ENCODE data around the gene HJV.

HJV gene

GRCh38 chr1:146020058-146021049 is 1.2 kb downstream of the HJV start:
- no peak for DNase-seq

GRCh38 chr1:146019231-146020057 is 2.1 kb downstream of the HJV start:
- DNase-seq, result no peak

- DNase-seq, result no peak
These were observed 4.6 kb downstream of the HJV start for GRCh38 chr1:146016891-146017290.

GRCh38 chr1:146013559-146013922 is 8.0 kb downstream of the HJV start:
- no peak for DNase-seq

- peak; percentile 77 for DNase-seq
These were observed 8.6 kb downstream of the HJV start for GRCh38 chr1:146012703-146013558.

GRCh38 chr1:146010126-146010738 is 11.3 kb downstream of the HJV start:
- no peak for DNase-seq

GRCh38 chr1:146007489-146008133 is 13.9 kb downstream of the HJV start:
- no peak for DNase-seq

GRCh38 chr1:146001709-146002108 is 19.8 kb downstream of the HJV start:
- DNase-seq, result no peak

- peak; percentile 45 for DNase-seq
These were observed 22.1 kb downstream of the HJV start for GRCh38 chr1:145999321-146000024.

GRCh38 chr1:145997718-145998023 is 23.9 kb downstream of the HJV start:
- no peak for DNase-seq

- DNase-seq, result peak; percentile 72
These were observed 24.4 kb downstream of the HJV start for GRCh38 chr1:145997016-145997717.

- peak; percentile 98 for DNase-seq
These were observed 25.0 kb downstream of the HJV start, which contains the start of gene TXNIP for GRCh38 chr1:145996433-145997015. Gene TXNIP (minus strand): TSS chr1:145996579. CDS start chr1:145996266, 313 bp downstream.

- DNase-seq, result no peak
These were observed 25.5 kb downstream of the HJV start for GRCh38 chr1:145995964-145996432.

GRCh38 chr1:145995148-145995881 is 26.2 kb downstream of the HJV start:
- DNase-seq, result no peak

GRCh38 chr1:145994391-145995120 is 27.0 kb downstream of the HJV start:
- peak; percentile 64 for DNase-seq

- no peak for DNase-seq
These were observed 27.7 kb downstream of the HJV start for GRCh38 chr1:145993618-145994390.

- no peak for DNase-seq
These were observed 28.4 kb downstream of the HJV start for GRCh38 chr1:145992958-145993617.

All from activated CD4-positive, alpha-beta T cell treated with anti-CD3 and anti-CD28 coated beads, Interleukin-10, Interleukin-2, amounts not matched to agents 100 ng/mL and 50 ng/mL, durations not matched to agents 16 hours and 8 hours (primary cell).